DND-41 (cell line): ENCODE data around the gene RAMACL.

Experiments
- EZH2 ChIP-seq: IDR thresholded peaks from 3 replicates; pipeline ENCODE4 v1.6.1; 2012; ENCODE audit warnings: borderline replicate concordance, low read depth, mild to moderate bottlenecking, moderate library complexity, low read length, inconsistent platforms; ENCODE audit not compliant: severe bottlenecking
- TF ChIP-seq, protein P1 (sequence below): IDR thresholded peaks from 2 replicates; pipeline ENCODE4 v1.5.1; 2012; ENCODE audit warnings: borderline replicate concordance, low read length, moderate library complexity, mild to moderate bottlenecking; ENCODE audit not compliant: poor library complexity, severe bottlenecking; ENCODE audit errors: extremely low read depth

GRCh38 chr6:166611631-166612030 is 25.2 kb upstream of the RAMACL start:
- TF ChIP-seq, protein P1, sequence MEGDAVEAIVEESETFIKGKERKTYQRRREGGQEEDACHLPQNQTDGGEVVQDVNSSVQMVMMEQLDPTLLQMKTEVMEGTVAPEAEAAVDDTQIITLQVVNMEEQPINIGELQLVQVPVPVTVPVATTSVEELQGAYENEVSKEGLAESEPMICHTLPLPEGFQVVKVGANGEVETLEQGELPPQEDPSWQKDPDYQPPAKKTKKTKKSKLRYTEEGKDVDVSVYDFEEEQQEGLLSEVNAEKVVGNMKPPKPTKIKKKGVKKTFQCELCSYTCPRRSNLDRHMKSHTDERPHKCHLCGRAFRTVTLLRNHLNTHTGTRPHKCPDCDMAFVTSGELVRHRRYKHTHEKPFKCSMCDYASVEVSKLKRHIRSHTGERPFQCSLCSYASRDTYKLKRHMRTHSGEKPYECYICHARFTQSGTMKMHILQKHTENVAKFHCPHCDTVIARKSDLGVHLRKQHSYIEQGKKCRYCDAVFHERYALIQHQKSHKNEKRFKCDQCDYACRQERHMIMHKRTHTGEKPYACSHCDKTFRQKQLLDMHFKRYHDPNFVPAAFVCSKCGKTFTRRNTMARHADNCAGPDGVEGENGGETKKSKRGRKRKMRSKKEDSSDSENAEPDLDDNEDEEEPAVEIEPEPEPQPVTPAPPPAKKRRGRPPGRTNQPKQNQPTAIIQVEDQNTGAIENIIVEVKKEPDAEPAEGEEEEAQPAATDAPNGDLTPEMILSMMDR = no peak
- no peak for TF ChIP-seq EZH2
